GM23248 (cell line): Measurements from ENCODE around the gene KLHL30.

ENCODE experiments used
- EZH2 ChIP-seq: fragments of 200-600 bp; sonication (generic); IDR thresholded peaks from 2 replicates; pipeline ENCODE4 v1.6.1; 2018; ENCODE audit warnings: antibody characterized with exemption, mild to moderate bottlenecking; ENCODE audit not compliant: insufficient read depth, poor library complexity, severe bottlenecking
- EZH2phosphoT487 ChIP-seq: fragments of 200-600 bp; sonication (generic); IDR thresholded peaks from 2 replicates; pipeline ENCODE4 v1.6.1; 2018; ENCODE audit warnings: antibody characterized with exemption, moderate library complexity, mild to moderate bottlenecking, low read depth; ENCODE audit not compliant: insufficient read depth

GRCh38 chr2:238148981-238149380 is 10.5 kb downstream of the KLHL30 start:
- TF ChIP-seq EZH2phosphoT487 (no peak), EZH2 (no peak)
